ENCODE results near the gene RELCH. TPM values are rescaled to one million over a fixed set of nuclear protein-coding genes. Genes with fewer than 3 reads are reported as not detected.
"Not testable (repeated sequence)": the region's sequence is repeated elsewhere in the genome, so short reads cannot be mapped to it uniquely, and the experiment has no call there.

Gene RELCH
- total RNA-seq, 2 experiments from 2014 or later = 18.4 to 21.7 TPM

- no peak for TF ChIP-seq CTCF (IDR thresholded peaks at IDR 0.05)
- H3K27ac Mint-ChIP-seq = no peak overlapping the region
- intact Hi-C loops (cut with micrococcal nuclease) = no loop called here
Observed at GRCh38 chr18:62165583-62165982, 21.5 kb upstream of the RELCH start.

GRCh38 chr18:62166524-62166923 lies 20.5 kb upstream of the RELCH start:
- POLR2A ChIA-PET; H3K27me3 Mint-ChIP-seq; intact Hi-C loops (cut with micrococcal nuclease); H3K27ac Mint-ChIP-seq; H3K9me3 Mint-ChIP-seq; ATAC-seq; H3K4me3 Mint-ChIP-seq; DNase-seq: not testable (repeated sequence)
- peaks cover 12% of the 10 kb centered on the region for H3K4me1 Mint-ChIP-seq (ENCODE audit: low read depth)
- peaks cover 19% of the 10 kb centered on the region for H3K36me3 Mint-ChIP-seq (ENCODE audit: low read depth)
- CTCF ChIA-PET = interaction anchor here (1.6 to 2.8 kb wide), 2 partner anchors 9 to 83 kb away, joined by 3 to 6 read pairs; no protein-coding TSS in a partner anchor

More at GRCh38 chr18:62165583-62165982, 21.5 kb upstream of the RELCH start:
- DNase-seq (no peak), ATAC-seq (no peak)
- ChIA-PET POLR2A (no interaction called here), CTCF (interaction anchor here (0.6 to 2.8 kb wide), 2 partner anchors 18 to 84 kb away, joined by 3 to 6 read pairs; no protein-coding TSS in a partner anchor)
- Mint-ChIP-seq H3K36me3 (ENCODE audit: low read depth) (peaks cover 19% of the 10 kb centered on the region), H3K4me3 (no peak overlapping the region), H3K9me3 (peaks cover 5% of the 10 kb centered on the region), H3K27me3 (no peaks in the 10 kb centered on the region), H3K4me1 (ENCODE audit: low read depth) (peaks cover 12% of the 10 kb centered on the region)

- ChIA-PET POLR2A (no interaction called here), CTCF (interaction anchor here (1.1 kb wide), 1 partner anchor 12 kb away, joined by 3 read pairs; no protein-coding TSS in a partner anchor)
- DNase-seq = no peak
- H3K4me3 Mint-ChIP-seq = no peak overlapping the region
- intact Hi-C loops (cut with micrococcal nuclease) = no loop called here
- H3K36me3 Mint-ChIP-seq (ENCODE audit: low read depth) = peaks cover 13% of the 10 kb centered on the region
- H3K4me1 Mint-ChIP-seq (ENCODE audit: low read depth) = no peaks in the 10 kb centered on the region
- no peak overlapping the region for H3K27ac Mint-ChIP-seq
- H3K27me3 Mint-ChIP-seq = no peaks in the 10 kb centered on the region
- no peak for TF ChIP-seq CTCF (IDR thresholded peaks at IDR 0.05)
- no peak for ATAC-seq
- H3K9me3 Mint-ChIP-seq = peaks cover 2% of the 10 kb centered on the region
Observed at GRCh38 chr18:62170857-62171256, 16.2 kb upstream of the RELCH start.

GRCh38 chr18:62172298-62172697 lies 14.8 kb upstream of the RELCH start:
- intact Hi-C loops (cut with micrococcal nuclease) = no loop called here
- peaks cover 5% of the 10 kb centered on the region for H3K36me3 Mint-ChIP-seq (ENCODE audit: low read depth)
- ATAC-seq = no peak
- no peak for TF ChIP-seq CTCF (IDR thresholded peaks at IDR 0.05)
- no peaks in the 10 kb centered on the region for H3K27me3 Mint-ChIP-seq
- H3K27ac Mint-ChIP-seq = no peak overlapping the region
- ChIA-PET CTCF (no interaction called here), POLR2A (no interaction called here)
- no peak for DNase-seq
- no peak overlapping the region for H3K4me3 Mint-ChIP-seq
- H3K9me3 Mint-ChIP-seq = no peaks in the 10 kb centered on the region
- H3K4me1 Mint-ChIP-seq (ENCODE audit: low read depth) = no peaks in the 10 kb centered on the region

GRCh38 chr18:62175521-62175920 lies 11.5 kb upstream of the RELCH start:
- no peak overlapping the region for H3K27ac Mint-ChIP-seq
- H3K9me3 Mint-ChIP-seq = no peaks in the 10 kb centered on the region
- H3K27me3 Mint-ChIP-seq = no peaks in the 10 kb centered on the region
- intact Hi-C loops (cut with micrococcal nuclease) = no loop called here
- CTCF ChIA-PET = interaction anchor here (1.0 to 2.4 kb wide), 2 partner anchors 8 to 9 kb away, joined by 3 to 12 read pairs; no protein-coding TSS in a partner anchor
- peak; percentile 30 for ATAC-seq
- POLR2A ChIA-PET = no interaction called here
- no peak overlapping the region for H3K4me3 Mint-ChIP-seq
- TF ChIP-seq CTCF (IDR thresholded peaks at IDR 0.05) = no peak
- peaks cover 5% of the 10 kb centered on the region for H3K36me3 Mint-ChIP-seq (ENCODE audit: low read depth)
- peaks cover 2% of the 10 kb centered on the region for H3K4me1 Mint-ChIP-seq (ENCODE audit: low read depth)
- no peak for DNase-seq

All from activated CD8-positive, alpha-beta T cell treated with anti-CD3 and anti-CD28 coated beads for 36 hours (primary cell).